ENCODE measurements around the gene GRIK4. TPM values are rescaled to one million over a fixed set of nuclear protein-coding genes. Genes with fewer than 3 reads are reported as not detected.

GRIK4 gene
- total and polyA plus RNA-seq, 2 donors (not counting 1 experiment from before 2014, with no cell fraction given), result 0.12 to 0.27 TPM

DNA sequence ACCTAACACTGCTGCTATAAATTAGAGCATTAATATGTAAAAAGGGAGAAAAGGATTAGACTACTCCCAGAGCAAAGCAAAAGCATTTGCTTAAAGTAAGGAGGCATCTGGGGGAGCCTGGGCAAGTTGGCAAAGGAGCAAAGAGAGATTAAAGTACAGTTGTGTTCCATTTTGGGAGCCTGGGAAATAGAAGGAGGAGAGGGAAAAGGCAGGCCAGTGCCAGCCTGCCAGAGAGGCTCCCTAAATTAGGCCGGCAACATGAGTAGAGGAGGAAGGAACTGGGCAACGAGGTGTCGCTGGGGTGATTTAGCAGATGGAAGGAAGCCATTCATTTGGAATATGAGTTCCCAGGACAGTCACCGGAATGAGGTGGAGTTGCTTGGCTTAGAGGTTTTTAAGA is 326.1 kb downstream of the GRIK4 start:
- Mint-ChIP-seq H3K4me3 (no peak overlapping the region), H3K27me3 (peaks cover 15% of the 10 kb centered on the region), H3K4me1 (peaks cover 6% of the 10 kb centered on the region), H3K9me3 (ENCODE audit: insufficient read depth) (peaks cover 2% of the 10 kb centered on the region), H3K27ac (no peak overlapping the region)
- Histone ChIP-seq H3K4me3 (ENCODE audit: control extremely low read depth in 1 of 5, extremely low read depth in 1 of 5, insufficient read depth in 1 of 5, low read depth in 2 of 5, low read length in 4 of 5) (no peak overlapping the region), H3K4me2 (replicated peaks; ENCODE audit: low read depth, low read length, poor library complexity, severe bottlenecking) (no peak overlapping the region), H3K79me2 (ENCODE audit: control insufficient read depth, insufficient read depth, low read length) (no peaks in the 10 kb centered on the region), H2AFZ (ENCODE audit: insufficient read depth, low read depth, low read length, poor library complexity, severe bottlenecking) (no peak overlapping the region), H4K20me1 (ENCODE audit: control insufficient read depth, insufficient read depth, low read length, poor library complexity, severe bottlenecking) (no peaks in the 10 kb centered on the region), H3K9me3 (ENCODE audit: control extremely low read depth in 1 of 3, control insufficient read depth in 2 of 3, insufficient read depth in 1 of 3, low read length in 2 of 3) (no peaks in the 10 kb centered on the region), H3K36me3 (replicated peaks in 1 of 2; ENCODE audit: control extremely low read depth in 1 of 2, control insufficient read depth in 1 of 2, extremely low read depth in 1 of 2, insufficient read depth in 2 of 2, low read length in 1 of 2) (no peaks in the 10 kb centered on the region), H3K4me1 (ENCODE audit: control insufficient read depth in 2 of 2, insufficient read depth in 2 of 2, low read length in 2 of 2) (no peaks in the 10 kb centered on the region), H3K27me3 (replicated peaks in 1 of 4; ENCODE audit: control extremely low read depth in 1 of 4, control insufficient read depth in 3 of 4, insufficient read depth in 4 of 4, low read length in 3 of 4) (peaks cover 0 to 3% (median 0%) of the 10 kb centered on the region in 4 experiments), H3K27ac (ENCODE audit: low read length in 2 of 2) (no peak overlapping the region), H3K9ac (ENCODE audit: low read length) (no peak overlapping the region)
- ChIA-PET CTCF (no interaction called here), POLR2A (no interaction called here)
- no peak for DNase-seq
- TF ChIP-seq, protein P1, sequence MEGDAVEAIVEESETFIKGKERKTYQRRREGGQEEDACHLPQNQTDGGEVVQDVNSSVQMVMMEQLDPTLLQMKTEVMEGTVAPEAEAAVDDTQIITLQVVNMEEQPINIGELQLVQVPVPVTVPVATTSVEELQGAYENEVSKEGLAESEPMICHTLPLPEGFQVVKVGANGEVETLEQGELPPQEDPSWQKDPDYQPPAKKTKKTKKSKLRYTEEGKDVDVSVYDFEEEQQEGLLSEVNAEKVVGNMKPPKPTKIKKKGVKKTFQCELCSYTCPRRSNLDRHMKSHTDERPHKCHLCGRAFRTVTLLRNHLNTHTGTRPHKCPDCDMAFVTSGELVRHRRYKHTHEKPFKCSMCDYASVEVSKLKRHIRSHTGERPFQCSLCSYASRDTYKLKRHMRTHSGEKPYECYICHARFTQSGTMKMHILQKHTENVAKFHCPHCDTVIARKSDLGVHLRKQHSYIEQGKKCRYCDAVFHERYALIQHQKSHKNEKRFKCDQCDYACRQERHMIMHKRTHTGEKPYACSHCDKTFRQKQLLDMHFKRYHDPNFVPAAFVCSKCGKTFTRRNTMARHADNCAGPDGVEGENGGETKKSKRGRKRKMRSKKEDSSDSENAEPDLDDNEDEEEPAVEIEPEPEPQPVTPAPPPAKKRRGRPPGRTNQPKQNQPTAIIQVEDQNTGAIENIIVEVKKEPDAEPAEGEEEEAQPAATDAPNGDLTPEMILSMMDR (IDR thresholded peaks at IDR 0.05), result no peak
- no peak for ATAC-seq (ENCODE audit: low read depth)
- WGBS (ENCODE audit: insufficient coverage), result 13% methylated on average over 1 of the region's 4 CpGs
- intact Hi-C loops (cut with micrococcal nuclease), result no loop called here

DNA sequence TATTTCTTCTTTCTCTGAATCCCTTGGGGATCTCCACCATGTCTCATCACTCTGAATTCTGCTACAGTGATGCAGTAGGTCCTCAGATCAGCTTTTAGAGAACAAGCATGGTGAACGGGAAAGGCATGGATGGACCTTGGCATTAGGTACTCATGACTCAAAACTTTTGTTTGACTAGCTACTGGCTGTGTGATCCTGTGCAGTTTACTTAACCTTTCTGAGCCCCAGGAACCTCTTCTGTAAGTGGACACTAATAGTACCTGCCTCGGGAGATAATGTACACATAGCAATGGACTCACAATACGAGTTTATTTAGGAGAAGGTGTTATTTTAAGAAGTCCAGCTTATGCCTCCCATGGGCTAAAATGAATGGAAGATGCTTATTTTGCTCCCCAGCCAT is 327.7 kb downstream of the GRIK4 start:
- Histone ChIP-seq H3K4me2 (replicated peaks; ENCODE audit: low read depth, low read length, poor library complexity, severe bottlenecking) (no peak overlapping the region), H2AFZ (ENCODE audit: insufficient read depth, low read depth, low read length, poor library complexity, severe bottlenecking) (no peak overlapping the region), H3K4me1 (ENCODE audit: control insufficient read depth in 2 of 2, insufficient read depth in 2 of 2, low read length in 2 of 2) (no peaks in the 10 kb centered on the region), H3K79me2 (ENCODE audit: control insufficient read depth, insufficient read depth, low read length) (no peaks in the 10 kb centered on the region), H3K36me3 (replicated peaks in 1 of 2; ENCODE audit: control extremely low read depth in 1 of 2, control insufficient read depth in 1 of 2, extremely low read depth in 1 of 2, insufficient read depth in 2 of 2, low read length in 1 of 2) (no peaks in the 10 kb centered on the region), H4K20me1 (ENCODE audit: control insufficient read depth, insufficient read depth, low read length, poor library complexity, severe bottlenecking) (no peaks in the 10 kb centered on the region), H3K4me3 (ENCODE audit: control extremely low read depth in 1 of 5, extremely low read depth in 1 of 5, insufficient read depth in 1 of 5, low read depth in 2 of 5, low read length in 4 of 5) (no peak overlapping the region), H3K27ac (ENCODE audit: low read length in 2 of 2) (no peak overlapping the region), H3K27me3 (replicated peaks in 1 of 4; ENCODE audit: control extremely low read depth in 1 of 4, control insufficient read depth in 3 of 4, insufficient read depth in 4 of 4, low read length in 3 of 4) (peaks cover 0 to 3% (median 0%) of the 10 kb centered on the region in 4 experiments), H3K9ac (ENCODE audit: low read length) (no peak overlapping the region), H3K9me3 (ENCODE audit: control extremely low read depth in 1 of 3, control insufficient read depth in 2 of 3, insufficient read depth in 1 of 3, low read length in 2 of 3) (no peaks in the 10 kb centered on the region)
- WGBS (ENCODE audit: insufficient coverage), result 94% methylated on average over 3 of the region's 3 CpGs
- CTCF ChIA-PET, result no interaction called here
- peaks cover 15% of the 10 kb centered on the region for H3K27me3 Mint-ChIP-seq
- no peak overlapping the region for H3K4me3 Mint-ChIP-seq
- intact Hi-C loops (cut with micrococcal nuclease), result no loop called here
- ATAC-seq (ENCODE audit: low read depth) (no peak), DNase-seq (no peak)
- POLR2A ChIA-PET, result no interaction called here
- H3K9me3 Mint-ChIP-seq (ENCODE audit: insufficient read depth), result peaks cover 2% of the 10 kb centered on the region
- H3K4me1 Mint-ChIP-seq, result peaks cover 6% of the 10 kb centered on the region
- TF ChIP-seq EZH2 (IDR thresholded peaks at IDR 0.05; ENCODE audit: borderline replicate concordance, insufficient read depth, low read depth, low read length, poor library complexity, severe bottlenecking), result no peak
- TF ChIP-seq, protein P1 (IDR thresholded peaks at IDR 0.05), result no peak
- no peak overlapping the region for H3K27ac Mint-ChIP-seq
